ENCODE measurements around the gene DNAI4.
"Not testable (repeated sequence)": the region's sequence is repeated elsewhere in the genome, so short reads cannot be mapped to it uniquely, and the experiment has no call there.

DNAI4 gene

GRCh38 chr1:66924756-66925557 is at the start of gene DNAI4, which contains the start of gene MIER1:
Gene DNAI4 (minus strand): TSS chr1:66924856. CDS start chr1:66924831, 25 bp downstream.
Gene MIER1 (plus strand): TSS chr1:66924990. CDS start chr1:66925029, 39 bp downstream.
- peak; percentile 94 for DNase-seq (ENCODE audit: low read depth)

GRCh38 chr1:66968574-66968973 is 43.9 kb upstream of the DNAI4 start:
- no peak for DNase-seq (ENCODE audit: low read depth)

- not testable (repeated sequence) for DNase-seq (ENCODE audit: low read depth)
These were observed 41.7 kb upstream of the DNAI4 start for GRCh38 chr1:66966188-66966873.

GRCh38 chr1:66957938-66958337 is 33.3 kb upstream of the DNAI4 start:
- no peak for DNase-seq (ENCODE audit: low read depth)

- no peak for DNase-seq (ENCODE audit: low read depth)
These were observed 29.6 kb upstream of the DNAI4 start for GRCh38 chr1:66954208-66954607.

GRCh38 chr1:66951513-66951912 is 26.9 kb upstream of the DNAI4 start:
- no peak for DNase-seq (ENCODE audit: low read depth)

- no peak for DNase-seq (ENCODE audit: low read depth)
These were observed 22.6 kb upstream of the DNAI4 start for GRCh38 chr1:66947267-66947666.

- DNase-seq (ENCODE audit: low read depth), result no peak
These were observed 20.7 kb upstream of the DNAI4 start for GRCh38 chr1:66945316-66945715.

- DNase-seq (ENCODE audit: low read depth), result no peak
These were observed 19.9 kb upstream of the DNAI4 start for GRCh38 chr1:66944330-66945274.

GRCh38 chr1:66943361-66943969 is 18.8 kb upstream of the DNAI4 start:
- no peak for DNase-seq (ENCODE audit: low read depth)

- DNase-seq (ENCODE audit: low read depth), result no peak
These were observed 16.3 kb upstream of the DNAI4 start for GRCh38 chr1:66940981-66941380.

- DNase-seq (ENCODE audit: low read depth), result no peak
These were observed 14.0 kb upstream of the DNAI4 start for GRCh38 chr1:66938613-66939012.

- no peak for DNase-seq (ENCODE audit: low read depth)
These were observed 13.0 kb upstream of the DNAI4 start for GRCh38 chr1:66937529-66938234.

GRCh38 chr1:66933887-66934700 is 9.4 kb upstream of the DNAI4 start:
- DNase-seq (ENCODE audit: low read depth), result no peak

- no peak for DNase-seq (ENCODE audit: low read depth)
These were observed 7.6 kb upstream of the DNAI4 start for GRCh38 chr1:66932291-66932690.

- DNase-seq (ENCODE audit: low read depth), result no peak
These were observed 6.9 kb upstream of the DNAI4 start for GRCh38 chr1:66931590-66931989.

GRCh38 chr1:66930823-66931174 is 6.1 kb upstream of the DNAI4 start:
- no peak for DNase-seq (ENCODE audit: low read depth)

GRCh38 chr1:66929999-66930822 is 5.6 kb upstream of the DNAI4 start:
- peak; percentile 93 for DNase-seq (ENCODE audit: low read depth)

GRCh38 chr1:66929691-66929998 is 5.0 kb upstream of the DNAI4 start:
- DNase-seq (ENCODE audit: low read depth), result no peak

Data from stimulated activated CD4-positive, alpha-beta T cell treated with anti-CD3 and anti-CD28 coated beads, Interleukin-2, amount 100 ng/mL, for 4 hours (primary cell).